Measurements from ENCODE around the gene PTPN14. TPM values are rescaled to one million over a fixed set of nuclear protein-coding genes. Genes with fewer than 3 reads are reported as not detected.
A peak's percentile ranks its signal among the peaks of the same experiment; 100 is the strongest.

Gene PTPN14
- total RNA-seq, 4 donors from 2014 or later = 59.4 to 118 (median 66.1) TPM

GRCh38 chr1:214329470-214330220 lies 221.8 kb downstream of the PTPN14 start:
- WGBS, 2 donors = 67 to 69% methylated on average over 16 to 20 of the region's 20 CpGs
- peak in 1 of 2 donors; percentile 15 for DNase-seq (ENCODE audit: low spot score in 2 of 2)
- TF ChIP-seq CTCF (IDR thresholded peaks at IDR 0.05) = no peak
- TF ChIP-seq POLR2A (IDR thresholded peaks at IDR 0.05) = no peak
- no peak overlapping the region for H3K4me3 ChIP-seq (ENCODE audit: low read depth, poor library complexity, severe bottlenecking)
- intact Hi-C loops (cut with DNase I; ENCODE audit: low total_unique reads) = loop anchor here (5.0 to 10.0 kb wide), 2 partner anchors 67 to 1075 kb away; no protein-coding TSS in a partner anchor

GRCh38 chr1:214328770-214329469 lies 222.5 kb downstream of the PTPN14 start:
- DNase-seq (ENCODE audit: low spot score in 2 of 2) = peak; percentile 83 to 95
- intact Hi-C loops (cut with DNase I; ENCODE audit: low total_unique reads) = loop anchor here (5.0 to 10.0 kb wide), 2 partner anchors 67 to 1074 kb away; no protein-coding TSS in a partner anchor
- TF ChIP-seq CTCF (IDR thresholded peaks at IDR 0.05) (peak in 1 of 3 donors; percentile 92), POLR2A (IDR thresholded peaks at IDR 0.05) (no peak)
- no peak overlapping the region for H3K4me3 ChIP-seq (ENCODE audit: low read depth, poor library complexity, severe bottlenecking)
- 46 to 52% methylated on average over 11 of the region's 11 CpGs for WGBS, 2 donors

GRCh38 chr1:214327514-214327913 lies 223.9 kb downstream of the PTPN14 start:
- DNase-seq (ENCODE audit: low spot score in 2 of 2) = no peak
- intact Hi-C loops (cut with DNase I; ENCODE audit: low total_unique reads) = loop anchor here (5.0 to 10.0 kb wide), 2 partner anchors 65 to 1073 kb away; no protein-coding TSS in a partner anchor
- no peak overlapping the region for H3K4me3 ChIP-seq (ENCODE audit: low read depth, poor library complexity, severe bottlenecking)
- WGBS, 2 donors = 50 to 55% methylated on average over 1 of the region's 1 CpG
- no peak for TF ChIP-seq CTCF (IDR thresholded peaks at IDR 0.05)
- no peak for TF ChIP-seq POLR2A (IDR thresholded peaks at IDR 0.05)

GRCh38 chr1:214326406-214326805 lies 225.0 kb downstream of the PTPN14 start:
- 75 to 87% methylated on average over 5 of the region's 5 CpGs for WGBS, 2 donors
- no peak for DNase-seq (ENCODE audit: low spot score in 2 of 2)
- TF ChIP-seq CTCF (IDR thresholded peaks at IDR 0.05) (no peak), POLR2A (IDR thresholded peaks at IDR 0.05) (no peak)
- H3K4me3 ChIP-seq (ENCODE audit: low read depth, poor library complexity, severe bottlenecking) = no peak overlapping the region
- intact Hi-C loops (cut with DNase I; ENCODE audit: low total_unique reads) = loop anchor here (5.0 to 10.0 kb wide), 2 partner anchors 64 to 1072 kb away; no protein-coding TSS in a partner anchor

- WGBS, 2 donors = 87 to 96% methylated on average over 8 of the region's 8 CpGs
- TF ChIP-seq CTCF (IDR thresholded peaks at IDR 0.05) (no peak), POLR2A (IDR thresholded peaks at IDR 0.05) (no peak)
- no peak overlapping the region for H3K4me3 ChIP-seq (ENCODE audit: low read depth, poor library complexity, severe bottlenecking)
- no peak for DNase-seq (ENCODE audit: low spot score in 2 of 2)
- intact Hi-C loops (cut with DNase I; ENCODE audit: low total_unique reads) = loop anchor here (5.0 to 10.0 kb wide), 2 partner anchors 63 to 1070 kb away; no protein-coding TSS in a partner anchor
Observed at GRCh38 chr1:214324896-214325800, 226.3 kb downstream of the PTPN14 start.

Data from lower leg skin (tissue), 4 donors.